ENCODE measurements around the gene PAX3. TPM values are rescaled to one million over a fixed set of nuclear protein-coding genes. Genes with fewer than 3 reads are reported as not detected.

Gene PAX3
- total and polyA plus RNA-seq, 9 of the 15 experiments (the other 6 are each of a cell fraction or from before 2014, with no cell fraction given), result not detected

- TF ChIP-seq HCFC1 (IDR thresholded peaks at IDR 0.05; ENCODE audit: low read depth, low read length) (no peak), MCM3 (IDR thresholded peaks at IDR 0.05) (no peak), KLF6 (CRISPR knock-in tag; IDR thresholded peaks at IDR 0.05; ENCODE audit: borderline replicate concordance) (no peak), GTF3C2 (IDR thresholded peaks at IDR 0.05; ENCODE audit: borderline replicate concordance, extremely low read depth, insufficient read length) (no peak), SAFB (IDR thresholded peaks at IDR 0.05; ENCODE audit: borderline replicate concordance, low read depth, low read length) (no peak), YY1 (IDR thresholded peaks at IDR 0.05; ENCODE audit: borderline replicate concordance in 1 of 3, control insufficient read depth in 1 of 3, extremely low read depth in 1 of 3, insufficient read depth in 3 of 3, insufficient read length in 1 of 3, insufficient replicate concordance in 2 of 3, low read depth in 1 of 3, low read length in 2 of 3) (no peak), BRD9 (IDR thresholded peaks at IDR 0.05; ENCODE audit: low read depth, partially characterized antibody) (no peak), ARID4B (CRISPR knock-in tag; IDR thresholded peaks at IDR 0.05) (no peak)
Measured at GRCh38 chr2:222293660-222294630, 4.9 kb downstream of the PAX3 start (continued).
